ENCODE results near the gene KCNJ10.

KCNJ10 gene

DNA sequence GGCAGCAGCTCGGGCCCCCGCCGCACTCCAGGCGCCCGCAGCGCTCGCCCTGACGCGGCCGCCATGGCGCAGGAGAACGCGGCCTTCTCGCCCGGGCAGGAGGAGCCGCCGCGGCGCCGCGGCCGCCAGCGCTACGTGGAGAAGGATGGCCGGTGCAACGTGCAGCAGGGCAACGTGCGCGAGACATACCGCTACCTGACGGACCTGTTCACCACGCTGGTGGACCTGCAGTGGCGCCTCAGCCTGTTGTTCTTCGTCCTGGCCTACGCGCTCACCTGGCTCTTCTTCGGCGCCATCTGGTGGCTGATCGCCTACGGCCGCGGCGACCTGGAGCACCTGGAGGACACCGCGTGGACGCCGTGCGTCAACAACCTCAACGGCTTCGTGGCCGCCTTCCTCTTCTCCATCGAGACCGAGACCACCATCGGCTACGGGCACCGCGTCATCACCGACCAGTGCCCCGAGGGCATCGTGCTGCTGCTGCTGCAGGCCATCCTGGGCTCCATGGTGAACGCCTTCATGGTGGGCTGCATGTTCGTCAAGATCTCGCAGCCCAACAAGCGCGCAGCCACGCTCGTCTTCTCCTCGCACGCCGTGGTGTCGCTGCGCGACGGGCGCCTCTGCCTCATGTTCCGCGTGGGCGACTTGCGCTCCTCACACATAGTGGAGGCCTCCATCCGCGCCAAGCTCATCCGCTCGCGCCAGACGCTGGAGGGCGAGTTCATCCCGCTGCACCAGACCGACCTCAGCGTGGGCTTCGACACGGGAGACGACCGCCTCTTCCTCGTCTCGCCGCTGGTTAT lies 14.2 kb upstream of the KCNJ10 start:
- peak; percentile 50 for DNase-seq (ENCODE audit: low read depth)

DNA sequence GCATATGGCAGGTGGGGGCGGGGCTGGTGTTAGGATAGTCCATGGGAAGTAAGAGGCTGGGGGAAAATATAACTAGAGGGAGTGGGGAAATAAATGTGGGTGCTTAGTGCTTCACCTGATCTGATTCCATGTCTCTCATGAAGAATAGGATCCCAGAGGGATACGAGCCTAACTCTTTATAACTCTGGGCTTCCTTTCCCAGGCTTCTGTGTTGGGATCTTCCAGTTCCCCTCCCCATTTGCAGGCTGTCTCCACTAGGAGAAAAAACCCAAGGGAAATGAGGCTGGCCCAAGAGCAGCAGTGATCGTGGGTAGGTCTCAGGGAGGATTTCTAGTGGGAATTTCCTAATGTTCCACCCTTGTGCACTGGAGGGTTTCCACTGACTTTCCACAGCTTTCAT lies 13.0 kb upstream of the KCNJ10 start:
- no peak for DNase-seq (ENCODE audit: low read depth)

DNA sequence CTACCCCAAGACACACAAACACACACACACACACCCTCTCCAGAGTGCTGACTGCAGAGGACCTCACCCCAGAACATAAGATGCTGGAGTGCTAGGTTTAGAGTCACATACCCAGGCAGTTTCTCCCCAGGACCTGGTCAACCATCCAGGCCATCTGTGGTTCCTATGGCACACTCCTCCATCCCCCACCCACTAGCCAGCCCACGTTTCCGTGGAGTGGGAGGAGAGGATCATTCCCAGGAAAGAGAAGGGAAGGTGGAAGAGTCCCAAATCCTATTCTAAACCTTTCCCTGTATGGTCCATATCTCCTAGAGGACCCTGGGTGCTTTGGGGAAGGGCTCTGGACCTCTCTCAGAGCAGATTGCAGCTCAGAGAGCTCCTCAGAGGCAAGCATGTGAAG lies 12.5 kb upstream of the KCNJ10 start:
- no peak for DNase-seq (ENCODE audit: low read depth)

DNA sequence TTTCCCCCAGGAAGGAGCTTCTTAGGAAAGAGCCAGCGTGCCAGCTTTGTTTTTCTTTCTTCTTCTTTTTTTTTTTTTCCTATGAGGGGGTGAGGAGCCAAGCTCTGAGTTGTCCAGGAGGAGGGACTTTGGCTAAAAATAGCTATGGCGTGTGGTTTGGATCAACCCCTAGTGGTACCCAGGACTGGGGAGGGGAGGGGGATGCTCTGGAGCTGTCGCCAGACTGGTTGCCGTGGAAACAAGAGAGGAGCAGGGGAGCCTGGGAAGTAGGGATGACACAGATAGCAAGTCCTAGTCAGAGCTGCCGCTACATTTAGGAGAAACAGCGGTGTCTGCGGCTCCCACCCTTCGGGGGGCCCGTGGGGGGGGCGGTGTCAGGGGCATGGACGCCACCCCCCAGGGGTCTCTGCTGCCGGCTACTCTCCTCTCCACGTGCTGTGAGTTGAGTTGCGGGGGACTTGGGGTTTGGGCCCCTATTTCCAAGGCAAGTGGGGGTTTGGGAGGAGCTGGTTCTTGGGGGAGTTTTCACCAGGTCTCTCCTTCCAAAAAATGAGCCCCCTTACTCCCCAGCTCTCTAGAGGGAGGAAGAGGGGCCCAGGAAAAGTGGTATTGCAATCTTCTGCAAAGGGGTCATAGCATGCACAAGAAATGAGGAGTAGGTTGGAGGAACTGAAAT lies 11.4 kb upstream of the KCNJ10 start, which contains the start of gene KCNJ9:
KCNJ9 (plus strand) TSS at position 278 of the 676 bp plus-strand sequence. CDS start 2,493 bp downstream, outside the sequence.
- no peak for DNase-seq (ENCODE audit: low read depth)

DNA sequence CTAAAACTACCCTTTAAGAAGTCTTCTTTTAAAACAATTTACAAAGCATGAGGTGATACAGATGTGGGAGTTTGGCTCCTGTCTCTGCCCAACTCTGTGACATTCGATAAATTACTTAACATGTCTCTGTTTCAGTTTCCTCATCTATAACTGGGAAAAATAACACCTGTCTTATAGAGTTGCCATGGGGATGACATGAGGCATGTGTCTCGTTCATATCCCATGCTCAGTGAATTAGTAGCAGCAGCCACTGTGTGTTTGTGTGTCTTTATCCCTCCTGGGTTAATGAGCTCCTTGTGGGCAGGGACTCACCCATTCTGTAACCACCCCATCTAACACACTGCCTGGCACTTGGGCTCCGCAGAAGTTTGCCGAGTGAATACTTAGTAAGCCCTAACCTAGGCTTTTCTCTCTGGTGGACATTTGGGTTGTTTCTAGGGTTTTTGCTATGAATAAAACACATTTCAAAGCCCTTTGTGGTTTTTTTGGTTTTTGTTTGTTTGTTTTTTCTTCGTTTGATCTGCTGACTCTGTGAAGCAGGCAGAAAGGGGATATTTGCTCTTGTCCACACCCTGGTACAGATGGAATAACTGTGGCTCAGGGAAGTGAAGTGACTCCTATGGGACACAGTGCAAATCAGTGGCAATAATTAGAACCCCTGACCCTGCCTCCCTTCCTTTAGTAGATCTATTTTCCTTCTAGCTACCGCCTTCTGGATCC lies 10.6 kb upstream of the KCNJ10 start:
- DNase-seq (ENCODE audit: low read depth), result no peak

DNA sequence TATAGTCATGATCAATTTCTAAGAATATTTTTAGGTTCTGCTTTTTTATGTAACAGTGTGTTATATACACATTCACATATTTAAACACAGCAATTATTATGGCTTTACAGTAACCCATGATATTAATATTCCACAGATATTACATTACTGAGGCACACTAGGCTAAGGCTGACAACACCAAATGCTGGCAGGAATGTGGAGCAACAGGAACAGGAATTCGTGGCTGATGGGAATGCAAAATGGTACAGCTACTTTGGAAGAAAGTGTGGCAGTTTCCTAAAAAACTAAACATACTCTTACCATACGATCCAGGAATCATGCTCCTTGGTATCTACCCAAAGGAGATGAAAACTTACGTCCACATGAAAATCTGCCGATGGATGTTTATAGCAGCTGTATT lies 9.5 kb upstream of the KCNJ10 start:
- no peak for DNase-seq (ENCODE audit: low read depth)

DNA sequence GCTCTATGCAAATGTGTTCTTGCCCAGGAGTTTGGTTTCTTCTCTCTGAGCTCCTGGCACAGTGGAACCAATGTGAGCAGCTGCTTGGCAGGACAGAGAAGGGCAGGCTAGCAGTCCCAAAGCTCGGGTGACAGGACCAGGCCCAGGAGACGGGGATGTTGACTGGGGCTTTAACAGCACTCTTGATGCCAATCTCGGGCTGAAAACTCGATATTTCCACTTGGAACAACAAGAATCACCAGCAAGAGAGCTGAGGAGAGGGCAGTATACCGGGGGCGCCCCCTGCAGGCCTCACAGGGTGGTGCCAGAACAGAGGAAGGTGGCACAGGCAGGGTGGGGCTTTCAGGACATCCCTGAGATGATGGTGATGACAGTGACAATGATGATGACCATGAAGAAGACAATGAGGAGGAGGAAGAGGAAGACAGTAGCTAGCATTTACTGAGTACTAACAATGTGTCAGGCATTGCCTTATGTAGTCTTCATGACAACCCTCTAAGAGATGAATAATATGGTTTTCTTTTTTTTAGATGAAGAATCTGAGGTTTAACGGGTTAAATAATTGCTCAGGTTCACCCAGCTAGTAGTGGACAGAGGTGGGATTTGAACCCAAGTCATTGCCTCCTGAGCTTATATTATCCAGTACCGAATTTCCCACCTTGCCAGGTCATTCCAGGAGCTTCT lies 8.7 kb upstream of the KCNJ10 start:
- peak; percentile 40 for DNase-seq (ENCODE audit: low read depth)

DNA sequence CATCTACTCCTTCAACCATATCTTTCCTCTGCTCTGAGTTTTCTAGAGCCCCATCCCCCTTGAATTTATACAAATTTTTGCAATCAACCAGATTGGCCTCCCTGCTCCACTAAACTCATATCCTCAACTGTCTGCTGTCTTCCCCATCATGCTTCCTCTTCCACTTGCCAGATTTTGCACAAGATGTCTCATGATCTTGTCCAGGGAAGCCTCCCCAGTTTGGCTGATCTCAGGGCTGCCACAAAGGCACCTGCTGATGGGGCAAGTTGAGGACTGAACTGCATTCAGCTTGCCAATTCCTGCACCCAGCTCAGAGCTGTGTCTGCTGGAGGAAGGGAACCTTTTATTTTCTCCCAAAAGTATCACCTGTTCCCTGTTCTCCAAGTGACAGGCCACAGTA lies 7.5 kb upstream of the KCNJ10 start:
- DNase-seq (ENCODE audit: low read depth), result no peak

DNA sequence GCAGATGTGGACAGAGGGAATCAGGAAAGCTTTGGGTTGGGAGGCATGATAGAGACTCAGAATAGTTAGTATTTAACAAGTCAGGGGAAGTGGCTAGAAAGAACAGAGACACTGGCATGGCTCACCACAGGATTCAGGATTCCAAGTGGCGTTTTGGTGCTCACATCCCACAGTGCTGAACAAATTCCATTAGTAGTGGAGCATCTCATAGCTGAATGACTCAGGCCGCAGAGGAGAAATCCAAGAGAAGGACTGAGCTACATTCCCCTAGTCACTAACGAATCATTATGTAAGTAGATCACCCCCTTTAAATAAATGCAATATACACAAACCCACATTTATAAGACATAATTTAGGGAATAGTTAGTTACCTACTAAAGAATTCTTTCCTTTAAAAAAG lies 6.3 kb upstream of the KCNJ10 start:
- DNase-seq (ENCODE audit: low read depth), result no peak

DNA sequence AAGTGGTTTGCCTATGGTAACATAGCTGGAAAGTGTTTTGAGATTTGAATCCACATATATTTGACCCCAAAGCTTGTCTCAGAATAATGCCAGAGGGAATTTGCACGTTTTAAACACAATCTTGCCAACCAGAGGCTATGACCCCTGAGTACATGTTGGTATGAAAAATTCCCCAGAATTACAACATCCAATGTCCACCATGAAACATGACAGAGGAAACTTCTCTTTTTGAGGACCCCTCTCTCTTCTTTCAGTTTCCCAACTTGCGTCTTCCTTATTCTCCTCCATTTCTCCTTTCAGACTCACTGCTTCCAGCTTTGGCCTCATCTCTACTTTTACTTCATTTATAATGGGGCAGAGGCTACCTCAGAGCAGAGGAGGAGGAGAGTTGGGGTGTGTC lies 5.9 kb upstream of the KCNJ10 start:
- DNase-seq (ENCODE audit: low read depth), result no peak

DNA sequence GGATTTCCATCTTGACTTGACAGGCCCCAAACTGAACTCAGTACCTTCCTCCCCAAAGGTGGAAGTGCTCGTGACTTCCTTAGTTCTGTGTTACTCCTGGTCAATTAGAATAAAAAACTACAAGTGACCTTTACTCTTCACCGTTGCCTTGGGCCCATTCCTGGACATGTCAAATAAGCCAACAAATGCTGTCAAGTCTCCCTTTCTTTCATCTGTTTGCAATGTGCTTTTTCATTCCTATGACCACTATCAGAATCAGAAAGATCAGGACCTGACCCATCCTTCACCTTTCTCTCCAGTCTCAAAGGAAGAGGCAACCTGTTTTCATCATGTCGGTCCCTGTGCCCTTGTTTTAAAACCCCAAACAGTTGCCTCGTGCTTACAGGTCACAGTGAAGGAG lies 4.9 kb upstream of the KCNJ10 start:
- no peak for DNase-seq (ENCODE audit: low read depth)

DNA sequence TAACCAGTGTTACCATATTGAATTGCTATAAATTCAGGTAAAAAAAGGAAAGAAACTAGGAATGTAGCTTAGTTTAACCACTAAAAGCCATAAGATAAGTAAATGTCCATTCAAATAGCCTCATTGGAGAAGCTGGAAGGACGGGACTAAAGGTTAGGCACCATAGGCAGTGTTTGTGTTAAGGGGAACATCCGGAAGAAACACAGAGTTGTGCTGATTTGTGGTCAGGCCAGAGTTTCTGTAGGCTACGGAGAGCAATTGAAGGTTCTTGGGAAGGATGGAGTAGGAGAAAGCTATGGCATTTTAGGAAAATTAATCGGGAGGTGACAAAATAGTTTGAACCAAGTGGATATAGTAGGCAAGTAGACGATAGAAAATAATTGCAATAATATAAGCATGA lies 1.3 kb upstream of the KCNJ10 start:
- no peak for DNase-seq (ENCODE audit: low read depth)

DNA sequence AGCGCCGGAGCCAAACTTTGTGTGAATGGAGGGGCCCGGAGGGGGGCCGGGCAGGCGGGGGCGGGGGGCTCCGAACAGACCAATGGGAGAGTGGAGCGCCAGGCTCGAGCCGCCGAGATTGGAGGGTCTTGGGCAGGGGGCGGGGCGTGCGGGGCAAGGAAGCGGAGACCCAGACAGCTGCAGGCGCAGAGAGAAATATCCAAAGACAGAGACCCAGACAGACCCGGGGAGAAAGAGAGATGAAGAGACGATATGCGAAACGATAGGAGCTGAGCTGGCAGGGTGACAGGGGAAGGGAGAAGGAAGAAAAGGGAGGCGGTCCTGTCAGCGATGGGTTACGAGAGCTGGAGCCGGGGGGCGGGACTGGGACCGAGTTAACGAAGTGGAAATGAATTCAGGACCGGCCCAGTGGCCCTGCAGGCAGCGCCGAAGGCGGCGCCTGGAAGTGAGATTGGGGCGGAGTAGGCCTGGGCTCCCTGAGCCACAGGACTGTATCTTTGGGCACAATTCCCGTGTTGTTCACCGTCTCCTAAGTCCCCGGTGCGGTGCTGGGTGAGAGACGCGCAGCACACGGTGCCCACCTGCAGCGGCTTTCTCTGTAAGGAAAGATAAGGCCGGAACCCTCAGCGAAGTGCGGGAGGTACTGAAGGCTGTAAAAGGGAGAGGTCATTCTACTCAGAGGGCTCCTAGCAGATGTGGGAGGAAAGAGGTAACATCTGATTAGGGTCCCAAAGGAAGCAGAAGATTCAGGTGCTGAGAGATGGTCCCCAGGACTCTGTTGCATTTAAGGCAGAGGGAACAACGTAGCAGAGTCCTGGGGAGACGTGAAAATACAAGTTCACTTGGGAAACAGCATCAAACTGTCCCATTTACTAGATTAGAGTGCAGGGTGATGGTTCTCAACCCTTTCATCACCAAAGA lies 543 bp upstream of the KCNJ10 start:
- DNase-seq (ENCODE audit: low read depth), result peak; percentile 71

DNA sequence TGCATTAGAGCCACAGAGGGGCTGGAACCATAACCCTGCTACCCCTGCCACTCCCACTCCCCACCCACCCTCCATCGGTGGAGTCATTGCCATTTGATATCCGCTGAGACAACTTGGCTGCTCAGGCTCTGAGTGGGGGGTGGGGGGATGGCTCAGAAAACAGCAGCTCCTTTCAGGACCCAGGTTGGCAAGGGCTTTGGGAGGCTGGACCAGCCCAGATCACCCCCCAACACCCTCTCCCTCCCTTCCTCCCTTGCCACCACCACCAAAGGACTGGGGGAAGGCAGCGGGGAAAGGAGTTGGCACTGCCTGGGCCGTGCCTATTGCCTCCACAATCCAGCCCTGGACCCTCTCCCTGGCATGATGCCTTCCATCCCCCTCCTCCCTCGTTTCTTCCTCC lies 1.7 kb downstream of the KCNJ10 start:
- DNase-seq (ENCODE audit: low read depth), result no peak

DNA sequence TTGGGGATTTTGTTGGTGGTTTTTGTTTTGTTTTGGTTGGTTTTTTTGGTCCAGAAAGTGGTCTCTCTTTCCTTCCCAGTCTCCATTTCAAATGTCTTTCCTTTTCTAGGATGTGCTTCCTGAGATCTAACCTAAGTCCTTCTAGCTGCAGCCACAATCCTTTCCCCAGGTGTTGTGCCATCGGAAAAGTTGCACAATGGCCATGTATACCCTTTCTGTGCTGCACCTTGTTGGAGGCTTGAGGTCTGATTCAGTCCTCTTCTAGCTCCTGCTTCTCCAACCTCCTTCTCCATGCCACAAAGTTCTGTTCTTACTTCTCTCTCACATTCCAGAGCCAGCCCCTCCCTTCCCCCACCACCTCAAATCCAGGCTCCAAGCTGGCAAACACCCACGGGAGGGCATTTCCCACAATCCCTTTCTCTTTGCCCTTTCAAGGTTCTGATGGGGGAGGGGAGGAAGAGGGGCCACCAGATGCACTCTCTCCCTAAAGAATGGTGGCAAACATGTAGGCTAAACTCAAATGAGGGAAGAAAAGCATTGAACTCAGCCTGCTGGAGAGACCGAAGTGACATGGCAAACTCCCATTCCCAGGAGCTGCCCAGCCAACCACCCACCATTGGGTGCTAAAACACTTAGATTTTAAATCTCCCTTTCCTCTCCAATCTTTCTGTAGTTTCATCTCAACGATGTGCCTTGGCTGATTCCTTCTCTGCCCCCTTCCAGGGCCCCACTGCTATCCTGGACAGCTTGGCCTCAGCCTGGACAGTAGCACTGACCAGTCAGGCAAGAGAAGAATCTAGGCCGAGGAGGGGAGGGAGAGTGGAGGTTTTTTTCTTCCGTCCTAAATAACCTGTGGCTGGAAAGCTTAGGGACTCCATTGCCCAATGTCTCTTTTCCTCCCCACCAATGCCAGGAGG lies 2.9 kb downstream of the KCNJ10 start:
- DNase-seq (ENCODE audit: low read depth), result no peak

DNA sequence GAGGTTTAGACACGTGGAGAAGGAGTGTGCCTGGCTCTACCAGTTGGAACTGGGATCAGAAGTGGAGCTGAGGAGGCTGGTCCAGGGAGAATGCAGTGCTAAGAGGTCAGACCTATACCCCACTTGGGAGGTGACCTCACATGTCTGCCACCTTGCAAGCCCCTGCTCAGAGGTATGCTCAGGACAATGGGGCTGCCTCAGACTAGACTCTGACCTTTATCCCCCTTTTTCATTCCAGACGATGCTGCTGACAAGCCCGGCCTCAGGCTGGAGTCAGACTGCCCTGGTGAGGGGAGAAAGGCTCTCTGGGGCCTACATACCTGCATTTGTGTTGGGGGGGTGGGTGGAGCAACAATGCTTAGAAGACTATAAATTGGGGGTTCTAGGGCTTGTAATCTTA lies 5.2 kb downstream of the KCNJ10 start:
- DNase-seq (ENCODE audit: low read depth), result no peak

DNA sequence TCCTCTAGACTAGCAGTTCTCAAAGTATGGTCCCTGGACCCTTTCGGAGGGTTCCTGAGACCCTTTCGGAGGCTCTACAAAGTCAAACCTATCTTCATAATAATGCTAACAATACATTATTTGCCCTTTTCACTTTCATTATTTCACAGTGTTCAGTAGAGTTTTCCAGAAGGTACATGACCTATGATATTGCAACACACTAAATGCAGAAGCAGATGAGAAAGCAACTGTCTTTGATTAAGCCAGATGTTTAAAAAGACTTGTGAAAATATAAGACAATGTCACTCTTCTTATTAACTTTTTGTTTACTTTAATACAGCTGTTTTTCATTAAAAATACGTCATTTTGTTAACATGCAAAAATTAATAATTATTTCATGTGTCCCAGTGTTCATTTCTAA lies 5.8 kb downstream of the KCNJ10 start:
- no peak for DNase-seq (ENCODE audit: low read depth)

DNA sequence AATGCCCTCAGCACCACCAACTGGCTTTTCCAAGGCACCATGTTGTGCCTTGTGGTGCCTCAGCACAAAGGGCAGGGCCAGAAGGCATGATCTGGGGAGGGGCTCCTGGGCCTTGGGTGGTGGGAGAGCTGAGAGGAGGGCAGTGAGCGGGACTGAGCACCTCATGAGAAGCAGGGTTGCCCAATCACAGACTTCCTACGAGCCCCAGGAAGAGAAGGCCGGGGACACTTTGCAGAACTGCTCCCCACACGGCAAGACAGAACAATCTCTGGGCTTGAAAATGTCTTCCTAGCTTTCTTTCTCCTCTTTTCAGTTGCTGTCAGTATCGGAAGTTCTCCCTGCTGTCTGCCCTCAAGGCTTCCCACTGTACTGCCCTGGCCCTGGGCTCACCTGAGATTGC lies 6.8 kb downstream of the KCNJ10 start:
- DNase-seq (ENCODE audit: low read depth), result no peak

DNA sequence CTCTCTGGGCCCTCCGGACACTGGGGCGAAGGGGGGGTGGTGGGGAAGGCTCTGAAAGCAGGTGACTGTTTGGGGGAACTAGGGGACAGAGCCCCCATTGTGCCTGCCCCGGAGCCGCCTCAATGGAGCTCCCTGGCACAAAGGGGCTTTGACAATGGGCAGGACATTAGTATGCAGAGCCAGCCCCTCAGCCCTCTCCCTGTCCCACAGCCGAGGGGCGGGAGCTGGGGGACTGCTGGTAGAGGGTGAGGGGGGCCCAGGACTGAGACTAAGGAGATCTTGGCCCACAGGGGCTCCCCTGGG lies 7.8 kb downstream of the KCNJ10 start:
- DNase-seq (ENCODE audit: low read depth), result no peak
